GM06990 (cell line): ENCODE data around the gene ZNF831.

Source experiments
- DNase-seq: peaks from one replicate; pipeline ENCODE4 v3.0.0-alpha.2; 2011; ENCODE audit not compliant: insufficient read length; ENCODE audit errors: extremely low read depth
- H3K27me3 ChIP-seq: replicated peaks from 2 replicates; pipeline ENCODE4 v1.6.0; 2011; ENCODE audit warnings: low read length; ENCODE audit not compliant: control insufficient read depth, insufficient read depth
- H3K36me3 ChIP-seq: 2 replicates; pipeline ENCODE4 v1.5.1; 2011; ENCODE audit warnings: low read length; ENCODE audit not compliant: control insufficient read depth, insufficient read depth
- H3K4me3 ChIP-seq: replicated peaks from 2 replicates; pipeline ENCODE4 v1.5.1; 2011; ENCODE audit warnings: low read depth, mild to moderate bottlenecking, control low read depth, low read length
- TF ChIP-seq, protein P1 (sequence below): IDR thresholded peaks from 2 replicates; pipeline ENCODE4 v1.5.1; 2011; ENCODE audit warnings: low read length, control low read depth, mild to moderate bottlenecking, inconsistent platforms; ENCODE audit not compliant: insufficient read depth, poor library complexity, severe bottlenecking

ZNF831 gene

GRCh38 chr20:59194023-59194935 is 30.7 kb downstream of the ZNF831 start:
- TF ChIP-seq, protein P1, sequence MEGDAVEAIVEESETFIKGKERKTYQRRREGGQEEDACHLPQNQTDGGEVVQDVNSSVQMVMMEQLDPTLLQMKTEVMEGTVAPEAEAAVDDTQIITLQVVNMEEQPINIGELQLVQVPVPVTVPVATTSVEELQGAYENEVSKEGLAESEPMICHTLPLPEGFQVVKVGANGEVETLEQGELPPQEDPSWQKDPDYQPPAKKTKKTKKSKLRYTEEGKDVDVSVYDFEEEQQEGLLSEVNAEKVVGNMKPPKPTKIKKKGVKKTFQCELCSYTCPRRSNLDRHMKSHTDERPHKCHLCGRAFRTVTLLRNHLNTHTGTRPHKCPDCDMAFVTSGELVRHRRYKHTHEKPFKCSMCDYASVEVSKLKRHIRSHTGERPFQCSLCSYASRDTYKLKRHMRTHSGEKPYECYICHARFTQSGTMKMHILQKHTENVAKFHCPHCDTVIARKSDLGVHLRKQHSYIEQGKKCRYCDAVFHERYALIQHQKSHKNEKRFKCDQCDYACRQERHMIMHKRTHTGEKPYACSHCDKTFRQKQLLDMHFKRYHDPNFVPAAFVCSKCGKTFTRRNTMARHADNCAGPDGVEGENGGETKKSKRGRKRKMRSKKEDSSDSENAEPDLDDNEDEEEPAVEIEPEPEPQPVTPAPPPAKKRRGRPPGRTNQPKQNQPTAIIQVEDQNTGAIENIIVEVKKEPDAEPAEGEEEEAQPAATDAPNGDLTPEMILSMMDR = no peak

GRCh38 chr20:59195316-59195993 is 31.8 kb downstream of the ZNF831 start:
- Histone ChIP-seq H3K27me3 (no peaks in the 10 kb centered on the region; the same call in 1 of the 2 replicates), H3K36me3 (no peaks in the 10 kb centered on the region), H3K4me3 (no peak overlapping the region)
- no peak for DNase-seq
- TF ChIP-seq, protein P1 = no peak

More at GRCh38 chr20:59194023-59194935, 30.7 kb downstream of the ZNF831 start:
- no peaks in the 10 kb centered on the region for H3K36me3 ChIP-seq
- no peaks in the 10 kb centered on the region; the same call in 1 of the 2 replicates for H3K27me3 ChIP-seq
- H3K4me3 ChIP-seq = no peak overlapping the region
- DNase-seq = no peak

DNA sequence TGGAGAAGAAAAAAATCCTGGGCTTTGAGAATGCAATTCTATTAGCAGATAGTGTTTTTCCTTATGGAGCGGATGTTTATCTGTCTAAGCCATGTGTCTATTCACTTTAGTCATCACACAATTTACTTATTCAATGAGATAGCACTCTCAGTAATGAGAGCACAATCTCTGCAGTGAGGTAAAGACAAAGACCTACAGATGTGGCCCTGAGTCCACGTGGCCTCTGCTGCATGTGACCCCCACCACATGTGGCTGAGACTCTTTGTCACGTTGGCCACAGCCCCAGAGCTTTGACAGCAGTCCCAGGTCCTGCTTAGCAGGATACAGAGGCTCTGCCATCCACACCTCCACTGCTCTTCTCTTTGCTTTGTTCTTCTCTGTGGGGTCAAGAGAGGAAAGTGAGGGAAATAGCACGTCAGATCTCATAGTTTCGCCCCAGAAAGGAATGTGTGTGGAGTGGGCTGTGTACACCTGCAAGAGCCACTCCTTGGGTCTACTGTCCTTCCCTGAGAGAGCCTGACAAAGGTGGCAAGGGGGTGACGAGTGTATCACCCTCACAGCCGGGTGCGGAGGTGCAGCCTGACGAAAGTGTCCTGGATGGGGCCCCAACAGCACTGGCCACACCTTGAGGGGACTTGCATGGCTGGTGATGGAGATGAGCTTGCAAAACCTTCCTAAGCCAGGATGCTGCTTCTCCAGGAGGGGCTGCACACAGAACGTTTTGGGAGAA is 40.7 kb downstream of the ZNF831 start:
- Histone ChIP-seq H3K36me3 (no peaks in the 10 kb centered on the region), H3K4me3 (no peak overlapping the region), H3K27me3 (peaks cover 1% of the 10 kb centered on the region; the same call in 1 of the 2 replicates)
- TF ChIP-seq, protein P1 = no peak
- no peak for DNase-seq

- Histone ChIP-seq H3K4me3 (no peak overlapping the region), H3K36me3 (no peaks in the 10 kb centered on the region), H3K27me3 (peaks cover 1% of the 10 kb centered on the region)
- TF ChIP-seq, protein P1 = no peak
- DNase-seq = no peak
Observed at GRCh38 chr20:59205044-59205443, 41.4 kb downstream of the ZNF831 start.

- DNase-seq = no peak
- no peaks in the 10 kb centered on the region for H3K36me3 ChIP-seq
- H3K27me3 ChIP-seq = peaks cover 1% of the 10 kb centered on the region
- no peak overlapping the region for H3K4me3 ChIP-seq
- TF ChIP-seq, protein P1 = no peak
Observed at GRCh38 chr20:59207235-59207634, 43.6 kb downstream of the ZNF831 start.
